ENCODE measurements around the gene CHD6. TPM values are rescaled to one million over a fixed set of nuclear protein-coding genes. Genes with fewer than 3 reads are reported as not detected.

The CHD6 gene
- total RNA-seq, 2 donors from 2014 or later, result 51.1 to 56.2 TPM

- DNase-seq (ENCODE audit: low spot score), result no peak
- intact Hi-C loops (cut with DNase I), result no loop called here
These were observed 164.9 kb downstream of the CHD6 start for GRCh38 chr20:41453010-41453950.

- intact Hi-C loops (cut with DNase I), result no loop called here
These were observed 166.0 kb downstream of the CHD6 start for GRCh38 chr20:41452226-41452625.

DNA sequence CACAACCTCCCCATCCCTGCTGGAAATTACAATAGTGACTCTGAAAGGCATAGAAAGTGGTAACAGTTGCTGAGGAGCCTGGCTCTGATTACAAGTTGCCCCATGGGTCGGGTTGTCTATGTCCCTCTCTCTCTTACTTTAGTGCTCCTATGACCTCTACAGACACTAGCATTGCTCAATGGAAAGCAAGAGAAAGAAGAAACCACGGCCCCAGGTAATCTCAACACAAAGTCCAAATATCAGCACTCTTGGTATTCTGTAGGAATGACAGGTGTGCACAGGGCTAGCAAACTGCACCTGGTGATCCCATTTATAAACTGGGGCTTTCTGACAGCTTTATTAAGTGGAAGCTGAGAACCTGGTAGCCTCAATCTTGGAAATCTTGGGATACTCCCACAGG, 171.2 kb downstream of the CHD6 start:
- intact Hi-C loops (cut with DNase I), result no loop called here
- no peak for DNase-seq (ENCODE audit: low spot score)

More at GRCh38 chr20:41452226-41452625, 166.0 kb downstream of the CHD6 start:
- no peak for DNase-seq (ENCODE audit: low spot score)

DNA sequence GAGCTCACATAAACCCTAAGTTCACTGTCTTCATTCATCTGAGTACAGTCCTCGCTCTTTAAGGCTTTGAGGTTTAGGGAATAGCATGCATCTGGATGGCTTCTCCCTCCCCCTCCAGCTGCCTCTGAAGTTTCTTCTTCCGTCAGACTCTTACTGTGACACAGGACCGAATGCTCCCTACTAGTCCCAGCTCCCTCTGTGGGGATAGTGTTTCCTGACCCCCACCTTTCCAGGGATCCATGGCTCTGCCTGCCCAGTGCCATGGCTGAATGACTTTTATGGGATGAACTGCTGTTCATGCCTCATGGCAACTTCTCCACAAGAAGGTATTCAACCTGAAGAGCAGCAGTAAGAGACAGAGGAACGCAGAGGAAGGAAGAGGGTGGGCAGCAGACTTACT, 171.7 kb downstream of the CHD6 start:
- DNase-seq (ENCODE audit: low spot score), result no peak
- intact Hi-C loops (cut with DNase I), result no loop called here

GRCh38 chr20:41444821-41445220, 173.4 kb downstream of the CHD6 start:
- DNase-seq (ENCODE audit: low spot score), result no peak
- intact Hi-C loops (cut with DNase I), result no loop called here

- intact Hi-C loops (cut with DNase I), result no loop called here
- DNase-seq (ENCODE audit: low spot score), result no peak
These were observed 174.5 kb downstream of the CHD6 start for GRCh38 chr20:41443691-41444090.

- no peak for DNase-seq (ENCODE audit: low spot score)
- intact Hi-C loops (cut with DNase I), result no loop called here
These were observed 177.3 kb downstream of the CHD6 start for GRCh38 chr20:41440882-41441281.

GRCh38 chr20:41437836-41438235, 180.3 kb downstream of the CHD6 start:
- no peak for DNase-seq (ENCODE audit: low spot score)
- intact Hi-C loops (cut with DNase I), result no loop called here

- no peak for DNase-seq (ENCODE audit: low spot score)
- intact Hi-C loops (cut with DNase I), result no loop called here
These were observed 181.5 kb downstream of the CHD6 start for GRCh38 chr20:41436679-41437078.

- intact Hi-C loops (cut with DNase I), result no loop called here
These were observed 185.0 kb downstream of the CHD6 start for GRCh38 chr20:41433203-41433602.

GRCh38 chr20:41432746-41433145, 185.4 kb downstream of the CHD6 start:
- intact Hi-C loops (cut with DNase I), result no loop called here
- no peak for DNase-seq (ENCODE audit: low spot score)

More at GRCh38 chr20:41433203-41433602, 185.0 kb downstream of the CHD6 start:
- DNase-seq (ENCODE audit: low spot score), result no peak

DNA sequence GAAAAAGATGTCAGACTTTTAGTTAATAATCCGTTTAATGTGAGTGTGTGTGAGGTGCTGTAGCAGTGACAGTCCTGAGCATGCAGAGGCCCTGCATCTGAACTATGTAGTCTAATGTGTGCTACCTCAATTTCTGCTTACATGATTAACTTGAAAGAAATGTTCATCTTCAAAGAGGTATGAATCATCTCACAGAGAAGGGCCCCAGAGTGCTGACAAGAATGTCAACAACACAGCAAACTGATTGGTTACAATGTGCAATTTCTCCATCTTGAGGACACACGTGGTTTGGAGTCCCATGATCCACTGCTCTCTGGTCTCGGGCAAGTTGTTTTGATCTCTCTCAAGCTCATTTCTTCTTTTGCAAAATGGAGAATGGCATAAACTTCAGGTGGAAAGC, 189.9 kb downstream of the CHD6 start:
- no peak for DNase-seq (ENCODE audit: low spot score)
- intact Hi-C loops (cut with DNase I), result no loop called here

GRCh38 chr20:41427833-41428232, 190.3 kb downstream of the CHD6 start:
- intact Hi-C loops (cut with DNase I), result no loop called here
- no peak for DNase-seq (ENCODE audit: low spot score)

GRCh38 chr20:41426976-41427375, 191.2 kb downstream of the CHD6 start:
- intact Hi-C loops (cut with DNase I), result no loop called here
- no peak for DNase-seq (ENCODE audit: low spot score)

DNA sequence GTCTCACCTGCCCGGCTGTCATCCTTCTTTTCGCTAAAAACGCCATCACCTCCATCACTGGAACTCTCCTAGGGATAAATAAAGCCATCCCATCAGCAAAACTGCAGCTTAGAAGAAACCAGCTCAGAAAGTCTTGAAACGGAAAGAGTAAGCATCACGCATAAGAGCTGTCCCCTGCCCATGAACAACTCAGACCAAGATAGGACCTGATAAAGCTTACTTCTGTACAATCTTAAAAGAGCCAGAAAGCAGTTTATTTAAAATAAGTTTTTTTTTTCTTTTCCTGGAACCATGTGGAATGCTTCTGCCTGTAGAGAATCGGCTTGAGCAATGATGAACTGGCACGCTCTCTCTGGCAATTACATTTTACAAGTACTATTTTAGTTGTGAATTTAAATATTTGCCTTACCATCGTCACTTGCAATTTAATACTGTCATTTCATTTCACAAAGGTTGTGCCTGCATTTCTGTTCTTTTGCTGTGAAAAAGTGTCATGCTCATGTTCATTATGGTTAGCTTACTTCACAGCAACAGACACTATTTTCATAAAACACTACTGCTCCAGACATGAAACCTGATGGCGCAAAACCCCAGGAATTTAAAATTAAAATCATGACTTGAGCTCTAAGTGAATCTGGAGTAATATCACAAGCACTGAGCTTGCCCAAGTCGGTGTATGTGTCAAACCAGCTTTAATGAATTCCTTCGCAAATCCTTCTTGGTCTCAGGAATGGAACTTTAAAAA, 191.9 kb downstream of the CHD6 start:
- DNase-seq (ENCODE audit: low spot score), result no peak
- intact Hi-C loops (cut with DNase I), result no loop called here

DNA sequence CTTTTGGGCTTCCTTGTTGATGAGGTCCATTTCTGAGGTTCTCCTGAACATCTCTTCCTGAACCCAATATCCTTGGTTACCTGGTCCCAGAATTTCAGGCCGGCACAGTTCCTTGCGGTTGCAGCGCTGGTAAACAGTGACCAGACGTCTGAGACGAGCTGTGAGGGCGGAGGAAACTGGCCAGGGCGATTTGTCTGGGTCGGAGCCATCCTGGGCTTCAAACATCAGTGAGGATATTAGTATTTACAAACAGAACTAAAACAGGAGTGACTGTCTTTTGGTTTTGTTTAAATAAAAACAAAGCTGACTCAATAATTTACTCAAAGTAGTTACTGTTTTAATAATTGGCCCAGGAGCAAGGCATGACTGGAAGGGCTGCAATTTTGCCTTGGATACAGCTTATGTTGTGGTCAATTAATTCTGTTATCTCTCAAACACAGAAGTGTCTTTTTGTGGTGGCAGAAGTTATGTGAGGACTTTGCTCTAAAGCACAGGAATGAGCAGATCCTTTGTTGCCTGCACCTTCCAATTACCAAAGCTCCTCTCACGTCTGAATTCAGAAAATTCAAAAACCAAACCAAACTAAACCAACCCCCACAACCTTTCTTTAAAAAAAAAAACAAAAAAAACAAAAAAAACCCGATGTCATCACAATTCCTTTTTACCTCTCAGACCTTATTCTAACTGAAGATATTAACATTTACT, 192.8 kb downstream of the CHD6 start:
- intact Hi-C loops (cut with DNase I), result no loop called here
- peak; percentile 85 for DNase-seq (ENCODE audit: low spot score)

GRCh38 chr20:41424546-41424945, 193.6 kb downstream of the CHD6 start:
- intact Hi-C loops (cut with DNase I), result no loop called here

GRCh38 chr20:41424011-41424410, 194.2 kb downstream of the CHD6 start:
- intact Hi-C loops (cut with DNase I), result no loop called here
- no peak for DNase-seq (ENCODE audit: low spot score)

More at GRCh38 chr20:41424546-41424945, 193.6 kb downstream of the CHD6 start:
- DNase-seq (ENCODE audit: low spot score), result no peak

- intact Hi-C loops (cut with DNase I), result no loop called here
- DNase-seq (ENCODE audit: low spot score), result no peak
These were observed 195.2 kb downstream of the CHD6 start for GRCh38 chr20:41422953-41423352.
